Ureter (tissue), 1 donor: ENCODE data around the gene RGS13. TPM values are rescaled to one million over a fixed set of nuclear protein-coding genes. Genes with fewer than 3 reads are reported as not detected.
A peak's percentile ranks its signal among the peaks of the same experiment; 100 is the strongest.

Experiments used
- DNase-seq: peaks from one replicate; pipeline ENCODE4 v3.0.0-alpha.2; 2020; ENCODE audit warnings: low spot score
- total RNA-seq: library from RNA; stranded (reverse); gene quantifications from one replicate; pipeline ENCODE4 v1.2.4, GENCODE V29; 2023
- donor health status: DM: yes; HTN: yes; CAD: no.

RGS13 gene, protein sequence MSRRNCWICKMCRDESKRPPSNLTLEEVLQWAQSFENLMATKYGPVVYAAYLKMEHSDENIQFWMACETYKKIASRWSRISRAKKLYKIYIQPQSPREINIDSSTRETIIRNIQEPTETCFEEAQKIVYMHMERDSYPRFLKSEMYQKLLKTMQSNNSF
- total RNA-seq = 0.62 TPM

DNA sequence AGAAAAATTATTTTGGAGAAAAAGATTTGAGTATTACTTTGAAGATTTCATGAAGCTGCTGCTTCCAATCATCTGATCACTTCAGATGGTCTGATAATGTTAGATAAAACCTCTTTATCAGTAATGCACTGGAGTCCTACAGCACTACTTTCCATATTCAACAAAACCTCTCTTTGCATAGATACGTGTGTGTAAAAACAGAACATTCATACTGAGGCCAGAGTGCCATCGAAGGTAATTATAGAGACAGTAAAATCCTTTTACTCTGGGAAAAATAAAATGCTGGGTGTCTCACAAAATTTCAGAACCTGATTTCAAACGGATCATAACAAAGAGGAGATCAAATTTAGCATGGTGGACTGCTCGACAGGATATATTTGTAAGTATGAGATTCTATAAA, at the start of gene RGS13:
Gene RGS13 (plus strand): TSS at position 209 of the 400 bp plus-strand sequence. CDS start 8,188 bp downstream, outside the sequence.
- DNase-seq = no peak

DNA sequence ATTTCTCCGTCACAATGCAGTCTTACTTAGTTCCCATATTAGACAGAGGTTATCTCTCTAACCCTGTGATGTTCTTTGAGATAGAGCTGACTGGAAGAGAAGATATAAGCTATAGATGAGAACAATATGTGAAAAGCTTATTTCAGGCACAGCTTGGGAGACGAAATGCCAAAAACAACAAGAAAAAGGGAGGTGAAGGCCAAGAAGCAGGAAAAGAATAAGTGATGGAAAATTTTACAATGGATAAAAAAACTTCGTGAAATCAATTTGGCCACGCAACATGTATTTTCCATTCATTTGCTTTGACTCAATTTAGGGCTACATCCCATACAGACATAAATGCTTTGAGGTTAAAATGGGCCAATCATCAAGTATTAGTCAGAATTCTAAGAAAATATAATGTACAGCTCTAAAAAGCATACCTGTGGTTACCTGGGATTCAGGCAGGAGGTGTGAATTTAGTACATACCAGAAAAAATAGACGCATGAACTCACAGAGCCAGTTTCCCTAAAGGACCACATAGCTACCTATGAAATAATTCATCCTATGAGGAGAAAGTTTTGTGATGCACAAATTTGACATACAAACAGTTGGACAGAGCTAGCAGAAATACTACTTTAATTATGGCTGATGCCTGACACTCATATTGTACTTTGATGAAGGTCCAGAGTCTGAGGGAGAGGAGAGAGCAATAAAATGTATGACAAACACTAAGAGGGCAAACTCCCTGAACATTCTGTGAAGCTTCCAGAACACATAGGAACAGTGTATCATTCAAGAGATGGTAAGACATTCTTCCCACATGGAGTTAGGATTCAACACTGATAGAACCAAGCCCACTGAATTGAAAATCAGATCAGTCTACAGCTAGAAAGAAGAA, 48.3 kb upstream of the RGS13 start:
- DNase-seq = no peak

DNA sequence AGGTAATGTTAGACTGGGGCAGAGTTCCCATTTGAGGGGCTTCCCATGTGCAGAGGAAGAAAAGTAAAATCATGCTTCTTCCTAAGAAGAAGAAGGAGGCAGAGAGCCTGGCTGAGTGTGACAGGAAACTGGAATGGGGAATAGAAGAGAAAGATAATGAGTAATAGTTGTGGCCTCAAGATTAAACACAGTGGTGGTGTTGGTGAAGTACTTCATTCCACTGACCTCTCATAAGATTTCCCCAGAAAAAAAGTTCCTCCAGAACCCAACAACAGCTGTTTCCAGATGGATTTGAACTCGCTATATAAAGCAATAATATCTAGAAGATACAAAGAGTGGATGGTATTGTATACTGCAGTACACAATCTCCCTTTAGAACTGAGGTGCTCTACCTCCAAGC, 47.4 kb upstream of the RGS13 start:
- DNase-seq = no peak

DNA sequence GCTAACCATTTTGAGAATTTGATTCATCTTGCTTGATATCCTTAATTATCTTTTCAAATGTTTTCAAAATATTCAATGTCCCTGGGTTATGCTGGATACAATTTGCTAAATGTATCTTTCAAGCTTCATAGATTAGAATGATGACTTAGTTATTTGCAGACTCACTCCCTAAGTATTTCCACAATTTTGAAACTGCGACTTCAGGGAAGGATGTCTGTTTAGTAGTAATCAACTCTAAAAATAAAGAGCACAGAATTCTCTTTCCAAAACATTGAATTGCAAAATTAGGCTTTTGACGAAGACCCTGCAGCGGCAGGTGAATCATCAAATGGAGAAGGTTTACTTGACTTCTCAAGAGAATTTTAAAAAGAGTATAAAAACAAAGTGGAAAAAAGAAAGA, 46.1 kb upstream of the RGS13 start:
- no peak for DNase-seq

DNA sequence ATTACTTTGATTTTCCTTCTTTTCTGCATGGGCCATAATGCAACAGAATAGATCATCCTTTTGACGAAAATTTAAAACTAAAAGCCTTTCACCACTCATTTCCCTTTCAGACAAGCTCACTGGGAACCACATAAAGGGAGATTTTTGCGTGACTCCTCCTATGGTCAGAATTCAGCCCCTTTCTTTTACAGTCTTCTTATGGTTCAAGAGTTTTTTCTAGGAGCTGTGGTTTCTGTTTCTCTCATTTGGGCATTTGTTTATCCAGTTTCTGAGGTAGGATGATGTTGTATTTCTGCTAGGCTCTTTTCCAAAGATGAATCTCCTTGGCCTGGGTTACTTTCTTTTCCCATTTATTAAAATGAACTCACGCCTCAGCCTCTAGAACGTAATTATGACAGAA, 43.4 kb upstream of the RGS13 start:
- no peak for DNase-seq

DNA sequence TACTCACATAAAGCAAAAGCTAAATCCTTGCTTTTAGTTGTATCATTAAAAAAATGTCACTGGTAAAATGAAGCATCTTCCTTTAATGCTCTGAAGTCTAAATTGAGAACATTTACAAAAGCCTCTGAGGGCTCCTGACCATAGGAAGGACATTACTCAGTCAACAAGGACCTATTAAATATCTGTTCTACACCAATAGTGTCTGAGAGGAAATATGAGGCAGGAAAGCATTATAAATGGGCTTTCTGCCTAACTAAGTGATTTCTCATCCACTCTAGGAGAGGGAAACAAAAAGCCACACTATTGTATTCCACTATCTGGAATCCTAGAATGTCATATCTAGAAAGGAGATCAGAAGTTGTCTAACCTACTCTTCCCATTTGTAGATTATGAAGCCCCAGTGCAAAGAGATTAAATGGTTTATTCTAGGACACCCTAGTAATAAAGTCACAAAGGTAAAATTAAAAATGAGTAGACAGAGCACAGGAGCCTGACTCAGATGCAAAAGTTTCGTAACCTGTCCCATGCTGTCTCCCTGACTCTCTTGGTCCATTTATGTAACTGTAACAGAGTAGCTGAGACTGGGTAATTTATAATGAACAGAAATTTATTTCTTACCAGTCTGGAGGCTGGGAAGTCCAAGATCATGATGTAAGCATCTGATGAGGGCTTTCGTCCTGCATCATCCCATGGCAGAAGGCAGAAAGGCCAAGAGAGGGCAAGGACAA, 42.8 kb upstream of the RGS13 start:
- no peak for DNase-seq

DNA sequence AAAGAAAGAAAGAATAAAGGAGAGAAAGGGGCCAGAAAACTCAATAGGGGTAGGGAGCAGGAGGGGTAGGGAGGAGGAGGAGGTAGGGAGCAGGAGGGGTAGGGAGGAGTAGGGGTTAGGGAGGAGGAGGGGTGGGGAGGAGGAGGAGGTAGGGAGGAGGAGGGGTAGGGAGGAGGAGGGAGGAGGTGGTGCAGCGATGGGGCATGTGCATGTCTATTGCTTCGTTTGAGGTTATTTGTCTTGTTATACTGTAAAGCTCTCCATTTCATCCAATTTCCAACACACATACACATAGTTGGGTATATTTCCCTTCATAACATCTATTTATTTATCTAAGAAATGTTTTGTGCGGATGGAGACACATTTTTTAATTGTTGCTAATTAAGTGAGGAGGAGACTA, 40.6 kb upstream of the RGS13 start:
- DNase-seq = no peak

DNA sequence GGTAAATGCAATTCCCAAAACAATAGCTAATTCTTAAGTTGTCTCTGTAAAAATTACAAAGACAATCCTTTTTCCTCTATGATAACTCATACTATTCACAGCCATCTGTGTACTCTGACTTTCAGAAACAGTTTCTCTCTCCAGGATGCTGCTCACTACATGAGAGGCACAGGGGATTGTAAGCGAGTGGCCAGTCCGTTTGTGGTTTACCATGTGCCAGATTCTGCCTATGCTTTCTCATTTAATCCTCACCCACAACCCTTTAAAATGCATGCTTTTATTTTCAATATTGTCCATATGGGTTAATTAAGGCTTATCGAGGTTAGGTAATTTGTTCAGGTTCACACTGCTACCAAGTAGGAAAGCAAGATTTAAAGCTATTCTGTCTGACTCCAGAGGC, 37.4 kb upstream of the RGS13 start:
- no peak for DNase-seq

DNA sequence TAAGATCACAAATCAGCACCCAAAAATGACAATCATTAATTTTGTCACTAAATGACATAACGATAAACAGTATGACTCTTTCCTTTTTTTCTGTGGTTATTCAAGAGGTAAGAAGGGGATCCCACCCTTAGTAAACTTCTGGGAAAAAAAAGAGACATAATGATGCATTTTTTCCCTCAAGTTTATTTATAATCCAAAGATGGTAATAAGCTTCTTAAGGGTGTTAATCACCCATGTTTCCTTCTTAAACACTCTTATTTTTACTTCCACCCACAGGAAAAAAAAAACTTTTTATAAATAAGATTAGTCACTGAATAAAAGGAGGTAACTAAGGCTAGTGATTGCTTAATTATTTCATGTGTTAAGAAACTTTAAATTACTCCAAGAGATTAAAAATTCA, 35.7 kb upstream of the RGS13 start:
- DNase-seq = no peak

DNA sequence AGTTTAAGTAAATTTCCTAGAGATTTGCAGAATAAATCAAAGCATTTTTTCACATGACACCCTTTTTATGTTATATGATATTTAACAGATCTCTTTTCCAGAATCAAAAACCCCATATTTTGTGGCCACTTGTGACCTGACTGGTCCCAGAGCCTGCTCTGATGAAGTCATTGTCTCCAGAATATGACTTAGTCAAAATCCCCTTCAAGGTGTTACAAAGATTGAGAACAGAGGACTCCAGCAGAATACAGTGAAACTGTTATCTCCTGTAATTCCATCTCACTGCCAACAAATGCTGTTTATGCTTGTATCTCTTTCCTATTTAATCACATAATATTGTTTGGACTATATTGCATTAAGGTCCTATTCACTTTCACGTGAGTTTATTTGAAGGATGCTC, 34.8 kb upstream of the RGS13 start:
- DNase-seq = no peak

DNA sequence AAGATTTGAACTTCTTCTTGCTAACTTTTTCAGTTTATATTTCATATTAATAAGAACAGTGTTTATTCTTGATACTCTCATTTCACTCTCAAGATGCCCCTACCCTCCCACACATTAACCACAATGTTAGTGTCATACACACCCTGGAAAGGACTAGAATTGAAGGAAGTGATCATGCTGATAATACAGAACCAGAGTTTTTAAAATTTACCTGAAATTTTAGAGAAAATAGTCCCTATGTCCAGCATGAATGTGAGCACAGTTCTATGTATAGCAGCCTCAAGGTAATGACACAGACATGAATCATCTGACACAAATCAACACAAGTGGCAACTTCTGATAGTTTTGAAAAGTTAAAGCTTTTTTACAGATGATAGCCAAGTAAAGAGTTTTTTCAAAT, 34.4 kb upstream of the RGS13 start:
- DNase-seq = no peak

DNA sequence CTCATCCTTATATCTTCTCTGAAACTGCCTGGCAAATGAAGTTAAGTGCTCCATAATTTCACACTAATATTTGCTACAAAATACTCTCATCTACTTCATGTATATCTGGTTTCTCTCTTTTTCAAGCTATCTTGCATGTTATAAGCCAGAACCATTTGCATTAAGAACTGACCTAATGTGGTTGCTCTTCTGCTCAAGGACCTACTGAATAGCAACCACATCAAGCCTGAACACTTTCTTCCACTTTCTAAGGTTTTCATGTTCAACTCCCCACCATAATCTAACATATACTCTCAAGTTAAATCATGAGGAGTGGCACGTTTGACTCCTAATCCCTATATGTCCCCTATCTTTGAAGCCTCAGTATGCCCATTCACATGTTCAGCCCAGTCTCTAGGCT, 33.2 kb upstream of the RGS13 start:
- no peak for DNase-seq

DNA sequence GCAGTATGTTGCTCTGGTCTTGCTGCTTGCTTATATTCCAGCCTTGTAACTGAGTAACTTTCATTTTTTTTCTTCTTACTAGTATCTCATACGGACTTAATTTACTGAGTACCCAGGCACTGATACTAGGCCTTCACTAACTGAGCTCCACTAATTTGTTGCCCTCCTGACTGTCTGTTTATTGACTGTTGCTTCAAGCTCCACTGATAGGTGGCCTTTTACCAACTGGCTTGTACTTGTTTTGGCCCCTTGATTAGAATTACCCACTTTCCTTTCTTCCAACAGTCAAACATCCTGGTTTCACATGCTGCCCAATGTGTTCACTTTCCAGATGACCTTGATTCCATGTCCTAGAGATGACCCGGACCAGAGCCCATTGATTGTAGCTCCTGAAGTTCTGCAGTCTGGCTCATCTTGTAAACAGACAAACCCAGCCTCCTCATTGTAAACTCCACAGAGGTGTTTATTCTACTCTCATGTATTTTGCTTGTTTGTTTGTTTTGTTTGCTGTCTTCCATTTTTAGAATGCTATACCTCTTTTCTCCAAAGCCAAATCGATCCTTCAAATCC, 32.6 kb upstream of the RGS13 start:
- no peak for DNase-seq

DNA sequence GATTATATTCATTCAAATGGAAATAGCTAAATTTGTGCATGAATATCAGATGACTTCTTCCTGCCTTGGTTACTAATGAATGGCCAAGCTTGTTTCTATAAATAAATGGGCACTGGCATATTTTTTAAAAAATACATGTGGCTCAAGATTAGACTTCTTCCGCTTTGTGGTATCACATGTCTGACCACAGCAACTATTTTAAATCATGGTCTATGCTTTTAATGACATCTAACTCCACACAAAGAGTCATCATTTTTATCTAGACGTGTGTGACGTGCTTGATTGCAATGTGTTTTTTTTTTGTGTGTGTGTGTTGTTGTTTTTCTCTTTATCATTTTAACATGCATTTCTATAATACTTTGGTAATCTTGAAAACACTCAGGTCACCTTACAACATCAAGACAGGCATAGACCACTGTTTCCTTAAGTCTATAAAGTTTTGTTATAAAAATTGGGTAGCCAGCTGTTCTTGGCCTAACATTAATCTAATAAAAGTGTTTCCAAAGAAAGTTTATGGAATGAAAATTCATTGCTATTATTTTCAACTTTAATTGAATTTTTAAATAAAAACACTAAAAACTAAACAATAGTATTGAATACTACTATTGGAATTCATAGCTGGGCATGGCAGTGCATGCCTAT, 30.8 kb upstream of the RGS13 start:
- no peak for DNase-seq

DNA sequence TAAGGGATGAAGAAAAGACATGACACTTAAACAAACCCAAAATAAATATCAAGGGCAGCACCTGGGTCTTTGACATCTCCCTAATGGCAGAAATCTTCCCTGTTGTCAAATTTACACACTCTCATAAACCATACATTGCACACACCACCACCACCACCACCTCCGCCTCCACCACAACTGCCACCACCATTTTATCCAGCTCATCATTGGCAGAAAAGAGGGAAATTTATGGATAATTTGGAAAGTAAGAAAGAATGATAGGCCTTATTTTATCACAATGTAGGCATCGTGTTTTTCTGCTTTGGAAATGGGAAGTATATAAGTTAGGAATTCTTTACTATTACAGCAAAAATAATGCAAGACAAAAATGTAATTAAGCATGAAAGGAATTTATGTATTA, 27.3 kb upstream of the RGS13 start:
- DNase-seq = no peak

DNA sequence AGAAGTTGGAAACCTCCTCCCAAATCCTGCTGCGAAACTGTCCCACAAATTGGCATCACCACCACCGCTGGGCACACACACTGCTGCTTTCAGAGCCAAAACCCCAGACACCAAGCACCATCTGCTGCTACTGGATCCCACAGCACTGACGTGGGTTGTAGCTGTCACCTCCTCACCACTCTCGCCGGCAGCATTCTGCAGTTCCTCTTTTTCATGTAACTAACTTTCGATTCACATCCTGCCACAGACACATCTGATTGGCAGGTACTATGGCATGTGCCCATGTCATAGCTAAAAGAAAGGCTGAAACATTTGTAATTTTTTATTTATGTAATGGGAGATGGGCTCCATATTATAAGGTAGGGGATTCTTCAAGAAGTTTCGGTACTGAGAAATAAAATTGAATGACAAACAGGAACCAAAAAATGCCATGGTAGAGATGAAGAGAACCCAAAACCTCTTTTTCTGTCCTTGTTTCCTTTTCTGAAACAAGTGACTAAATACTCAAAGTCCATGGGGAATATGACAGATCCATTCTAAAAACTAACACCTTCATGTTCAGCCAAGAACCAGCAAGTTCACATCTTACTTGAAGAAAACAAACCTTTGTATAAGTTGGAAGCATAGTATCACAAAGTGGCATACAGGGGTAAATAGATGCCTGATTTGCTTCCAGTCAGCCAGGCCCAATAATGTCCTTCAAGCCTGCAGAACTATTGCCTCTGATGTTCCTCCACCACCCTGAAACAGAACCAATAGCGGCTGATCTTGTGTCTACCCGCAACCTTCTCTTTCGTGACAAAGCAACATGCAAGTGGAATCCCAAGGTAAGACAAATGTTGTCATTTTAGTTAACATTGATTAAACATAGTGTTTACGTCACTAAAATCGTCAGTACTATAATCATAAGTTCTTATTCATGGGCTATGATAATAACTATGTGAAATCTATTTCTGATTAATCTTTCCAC, 26.6 kb upstream of the RGS13 start:
- DNase-seq = peak; percentile 45

DNA sequence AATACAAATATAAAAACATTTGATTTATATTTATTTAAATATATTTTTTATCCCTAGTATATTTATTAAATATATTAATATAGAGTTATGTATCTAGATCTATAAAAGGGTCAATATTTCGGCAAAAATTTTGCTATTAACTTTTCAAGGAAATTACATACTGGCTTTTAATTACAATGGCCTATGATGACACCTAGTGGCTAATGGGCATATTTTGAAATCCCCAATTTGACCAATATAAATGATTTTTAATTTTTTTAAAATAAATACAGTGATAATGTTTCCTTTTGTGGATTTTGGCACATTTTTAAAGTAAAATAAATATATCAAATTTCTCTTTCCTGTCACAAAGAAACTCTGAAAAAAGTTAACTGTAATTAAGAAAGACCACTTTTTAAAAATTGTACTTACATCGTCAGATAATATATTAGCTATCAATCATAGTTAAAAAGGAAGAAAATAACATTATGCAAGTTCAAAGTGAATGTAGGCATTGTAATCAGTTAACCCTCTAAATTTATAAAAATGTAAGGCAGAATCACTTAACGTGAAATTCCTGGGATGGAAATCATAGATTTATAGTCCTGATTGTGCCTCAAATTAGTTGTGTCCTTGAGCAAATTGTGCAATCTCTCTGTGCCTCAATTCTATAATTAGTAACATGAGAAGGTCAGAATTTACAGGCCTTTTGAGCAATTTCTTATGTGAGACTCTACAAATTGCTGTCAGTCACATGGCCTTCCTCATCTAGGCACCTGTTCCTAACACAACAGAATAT, 25.6 kb upstream of the RGS13 start:
- no peak for DNase-seq

DNA sequence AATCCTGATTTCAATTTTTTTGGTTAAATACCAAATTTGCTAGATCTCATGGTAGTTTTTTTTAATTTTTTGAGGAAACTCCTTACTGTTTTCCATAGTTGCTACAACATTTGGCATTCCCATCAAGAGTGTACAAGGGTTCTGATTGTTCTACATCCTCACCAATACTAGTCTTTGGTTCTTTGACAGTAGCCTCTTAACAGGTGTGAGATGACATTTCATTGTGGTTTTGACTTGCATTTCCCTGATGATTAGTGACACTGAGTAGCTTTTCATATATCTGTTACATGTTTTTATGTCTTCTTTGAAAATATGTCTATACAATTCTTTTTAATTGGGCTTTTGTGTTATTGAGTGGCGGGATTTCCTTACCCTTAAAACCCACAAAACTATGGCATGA, 20.9 kb upstream of the RGS13 start:
- DNase-seq = no peak

DNA sequence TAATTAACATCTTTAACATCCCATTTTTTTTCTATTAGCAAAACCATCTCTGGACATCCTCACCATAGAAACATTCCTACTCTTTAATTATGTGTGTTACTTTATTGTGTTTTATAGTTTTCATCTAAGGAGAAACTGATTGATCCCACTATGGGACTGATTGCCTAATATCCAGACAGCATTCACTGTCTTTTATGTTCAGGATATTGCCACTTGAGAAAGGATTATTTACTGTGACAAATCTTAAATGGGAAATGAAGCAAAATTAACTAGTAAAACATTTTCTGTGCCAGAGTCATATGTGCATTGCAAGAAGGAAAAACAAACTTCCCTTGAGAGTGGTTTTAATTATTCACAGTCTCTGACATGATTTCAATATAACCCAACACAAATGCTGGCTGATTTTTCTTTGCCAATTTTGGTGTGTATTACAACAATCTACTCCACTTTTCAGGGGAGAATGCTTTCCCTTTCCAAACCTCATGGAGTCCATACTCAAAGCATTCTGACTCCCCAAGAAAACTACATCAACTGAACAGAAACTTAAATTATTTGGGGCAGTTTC, 15.8 kb upstream of the RGS13 start:
- no peak for DNase-seq
